ENCODE measurements around the gene ALDH1L2.

DNA sequence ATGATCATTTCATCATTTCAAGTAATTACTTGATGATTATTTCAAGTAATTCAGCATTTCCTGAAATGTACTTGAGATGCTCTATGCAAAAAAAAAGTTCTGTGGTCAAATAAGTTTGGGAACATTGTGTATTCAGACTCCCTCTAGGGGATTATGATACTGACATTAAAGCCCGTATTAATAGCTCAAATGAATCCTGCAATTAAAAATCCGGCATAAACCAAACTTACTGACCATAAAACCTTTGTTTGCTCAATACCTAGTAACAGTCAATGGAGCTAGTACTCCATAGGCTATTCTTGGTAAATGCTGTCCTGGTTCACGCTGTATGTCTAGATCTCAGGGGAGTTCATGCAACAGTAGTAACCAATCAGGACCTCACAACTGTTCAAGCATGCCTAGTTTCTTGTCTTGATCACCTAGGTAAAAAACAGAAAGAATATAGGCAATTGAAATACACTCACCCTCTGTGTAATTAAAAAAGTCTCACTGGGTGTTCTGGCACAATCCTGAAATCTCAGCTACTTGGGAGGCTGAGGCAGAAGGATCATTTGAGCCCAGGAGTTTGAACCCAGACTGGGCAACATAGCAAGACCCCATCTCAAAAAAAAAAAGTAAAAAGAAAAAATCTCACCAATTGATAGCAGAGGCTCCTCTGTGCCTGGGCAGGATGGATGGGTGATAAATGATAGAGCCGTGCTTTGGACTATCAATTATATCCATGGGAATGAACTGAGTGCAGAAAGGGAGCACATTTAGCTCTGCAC is 14.1 kb downstream of the ALDH1L2 start:
- TF ChIP-seq EZH2 (IDR thresholded peaks at IDR 0.05; ENCODE audit: low read length), result no peak
- TF ChIP-seq, protein P1, sequence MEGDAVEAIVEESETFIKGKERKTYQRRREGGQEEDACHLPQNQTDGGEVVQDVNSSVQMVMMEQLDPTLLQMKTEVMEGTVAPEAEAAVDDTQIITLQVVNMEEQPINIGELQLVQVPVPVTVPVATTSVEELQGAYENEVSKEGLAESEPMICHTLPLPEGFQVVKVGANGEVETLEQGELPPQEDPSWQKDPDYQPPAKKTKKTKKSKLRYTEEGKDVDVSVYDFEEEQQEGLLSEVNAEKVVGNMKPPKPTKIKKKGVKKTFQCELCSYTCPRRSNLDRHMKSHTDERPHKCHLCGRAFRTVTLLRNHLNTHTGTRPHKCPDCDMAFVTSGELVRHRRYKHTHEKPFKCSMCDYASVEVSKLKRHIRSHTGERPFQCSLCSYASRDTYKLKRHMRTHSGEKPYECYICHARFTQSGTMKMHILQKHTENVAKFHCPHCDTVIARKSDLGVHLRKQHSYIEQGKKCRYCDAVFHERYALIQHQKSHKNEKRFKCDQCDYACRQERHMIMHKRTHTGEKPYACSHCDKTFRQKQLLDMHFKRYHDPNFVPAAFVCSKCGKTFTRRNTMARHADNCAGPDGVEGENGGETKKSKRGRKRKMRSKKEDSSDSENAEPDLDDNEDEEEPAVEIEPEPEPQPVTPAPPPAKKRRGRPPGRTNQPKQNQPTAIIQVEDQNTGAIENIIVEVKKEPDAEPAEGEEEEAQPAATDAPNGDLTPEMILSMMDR (optimal IDR thresholded peaks at IDR 0.05 in 1 of 3, IDR thresholded peaks at IDR 0.05 in 1 of 3, conservative IDR thresholded peaks at IDR 0.05 in 1 of 3; ENCODE audit: extremely low read depth in 1 of 3, insufficient read depth in 2 of 3, low read length in 3 of 3), result no peak
